ENCODE data around the gene HLA-E.

HLA-E gene

GRCh38 chr6:30489081-30490025 is at the start of gene HLA-E:
TSS of gene HLA-E (plus strand) at chr6:30489509. CDS start at chr6:30489532, 23 bp downstream.
- peak within 1 kb of the TSS; percentile 88 for H3K4me3 ChIP-seq (ENCODE audit: low read length)

DNA sequence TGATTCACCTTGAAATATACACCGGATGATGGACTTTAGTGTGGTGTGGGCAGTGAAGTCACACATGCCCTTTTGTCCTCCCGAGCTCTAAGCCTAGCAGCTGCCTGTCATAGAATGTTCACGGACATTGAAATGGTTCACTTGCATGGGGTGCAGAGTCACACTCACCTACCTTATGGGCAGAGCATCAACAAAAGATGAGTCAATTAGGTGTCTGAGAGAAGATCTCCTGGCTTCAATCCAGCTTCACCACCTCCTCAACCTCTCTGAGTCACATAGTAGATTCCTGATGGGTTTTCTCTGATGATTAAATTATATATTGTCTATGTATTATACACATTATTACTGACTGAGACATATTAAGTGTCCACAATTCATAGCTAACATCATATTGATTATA is 48.1 kb upstream of the HLA-E start:
- no peak for TF ChIP-seq ZNF274 (IDR thresholded peaks at IDR 0.05; ENCODE audit: low read depth, low read length)
- H3K4me3 ChIP-seq (ENCODE audit: low read length) = no peak overlapping the region

More at GRCh38 chr6:30489081-30490025, at the start of gene HLA-E:
- no peak for TF ChIP-seq ZNF274 (IDR thresholded peaks at IDR 0.05; ENCODE audit: low read depth, low read length)

DNA sequence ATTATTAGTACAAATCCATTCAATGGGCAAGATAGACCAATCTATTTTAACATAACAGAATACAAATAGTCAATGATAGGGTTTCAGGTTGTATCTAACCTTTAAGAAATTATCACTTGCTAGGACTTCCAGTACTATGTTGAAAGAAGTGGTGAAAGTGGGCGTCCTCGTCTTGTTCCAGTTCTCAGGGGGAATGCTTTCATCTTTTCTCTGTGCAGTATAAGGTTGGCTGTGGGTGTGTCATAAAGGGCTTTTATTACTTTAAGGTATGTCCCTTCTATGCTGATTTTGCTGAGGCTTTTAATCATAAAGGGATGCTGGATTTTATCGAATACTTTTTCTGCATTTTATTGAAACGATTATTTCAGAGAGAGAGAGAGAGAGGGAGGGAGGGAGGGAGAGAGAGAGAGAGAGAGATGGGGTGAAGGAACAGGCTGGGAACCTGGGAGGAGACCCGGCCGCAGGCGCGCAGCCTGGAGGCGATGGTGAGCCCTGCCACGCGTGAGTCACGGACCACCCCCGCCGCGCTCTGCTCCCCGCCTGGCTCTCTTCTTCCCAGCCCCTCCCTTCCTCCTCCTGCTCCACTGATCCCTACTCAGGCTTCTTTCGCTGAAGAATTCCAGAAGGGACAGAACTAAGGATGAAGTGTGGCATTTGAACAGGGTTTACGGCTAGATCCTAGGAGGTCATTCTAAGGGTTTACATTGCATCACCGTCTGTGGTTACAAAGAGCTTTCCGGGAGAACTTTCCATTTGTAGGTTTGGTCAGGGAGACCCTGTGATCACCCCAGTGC is 45.5 kb upstream of the HLA-E start:
- TF ChIP-seq ZNF274 (IDR thresholded peaks at IDR 0.05; ENCODE audit: low read depth, low read length) = no peak
- no peak overlapping the region for H3K4me3 ChIP-seq (ENCODE audit: low read length)

DNA sequence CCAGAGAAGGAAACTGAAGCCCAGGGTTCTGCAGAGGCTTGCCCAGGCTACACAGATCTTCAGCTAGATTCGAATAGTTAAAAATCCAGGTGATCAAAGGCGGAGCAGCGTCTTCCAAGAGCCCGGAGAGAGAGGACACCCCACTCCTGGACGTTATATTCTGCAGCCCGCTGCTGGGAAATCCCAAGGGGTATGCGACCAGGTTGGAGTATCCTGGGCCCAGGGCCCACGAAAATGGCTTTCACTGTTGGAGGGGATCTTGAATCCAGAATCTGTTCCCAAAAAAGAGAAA is 44.9 kb upstream of the HLA-E start:
- no peak overlapping the region for H3K4me3 ChIP-seq (ENCODE audit: low read length)
- no peak for TF ChIP-seq ZNF274 (IDR thresholded peaks at IDR 0.05; ENCODE audit: low read depth, low read length)

- TF ChIP-seq ZNF274 (IDR thresholded peaks at IDR 0.05; ENCODE audit: low read depth, low read length) = no peak
Observed at GRCh38 chr6:30446259-30446658, 43.0 kb upstream of the HLA-E start.

GRCh38 chr6:30447237-30447636 is 42.1 kb upstream of the HLA-E start:
- no peak for TF ChIP-seq ZNF274 (IDR thresholded peaks at IDR 0.05; ENCODE audit: low read depth, low read length)
- H3K4me3 ChIP-seq (ENCODE audit: low read length) = no peak overlapping the region

More at GRCh38 chr6:30446259-30446658, 43.0 kb upstream of the HLA-E start:
- H3K4me3 ChIP-seq (ENCODE audit: low read length) = no peak overlapping the region

- no peak overlapping the region for H3K4me3 ChIP-seq (ENCODE audit: low read length)
- TF ChIP-seq ZNF274 (IDR thresholded peaks at IDR 0.05; ENCODE audit: low read depth, low read length) = no peak
Observed at GRCh38 chr6:30450548-30450908, 38.8 kb upstream of the HLA-E start.

DNA sequence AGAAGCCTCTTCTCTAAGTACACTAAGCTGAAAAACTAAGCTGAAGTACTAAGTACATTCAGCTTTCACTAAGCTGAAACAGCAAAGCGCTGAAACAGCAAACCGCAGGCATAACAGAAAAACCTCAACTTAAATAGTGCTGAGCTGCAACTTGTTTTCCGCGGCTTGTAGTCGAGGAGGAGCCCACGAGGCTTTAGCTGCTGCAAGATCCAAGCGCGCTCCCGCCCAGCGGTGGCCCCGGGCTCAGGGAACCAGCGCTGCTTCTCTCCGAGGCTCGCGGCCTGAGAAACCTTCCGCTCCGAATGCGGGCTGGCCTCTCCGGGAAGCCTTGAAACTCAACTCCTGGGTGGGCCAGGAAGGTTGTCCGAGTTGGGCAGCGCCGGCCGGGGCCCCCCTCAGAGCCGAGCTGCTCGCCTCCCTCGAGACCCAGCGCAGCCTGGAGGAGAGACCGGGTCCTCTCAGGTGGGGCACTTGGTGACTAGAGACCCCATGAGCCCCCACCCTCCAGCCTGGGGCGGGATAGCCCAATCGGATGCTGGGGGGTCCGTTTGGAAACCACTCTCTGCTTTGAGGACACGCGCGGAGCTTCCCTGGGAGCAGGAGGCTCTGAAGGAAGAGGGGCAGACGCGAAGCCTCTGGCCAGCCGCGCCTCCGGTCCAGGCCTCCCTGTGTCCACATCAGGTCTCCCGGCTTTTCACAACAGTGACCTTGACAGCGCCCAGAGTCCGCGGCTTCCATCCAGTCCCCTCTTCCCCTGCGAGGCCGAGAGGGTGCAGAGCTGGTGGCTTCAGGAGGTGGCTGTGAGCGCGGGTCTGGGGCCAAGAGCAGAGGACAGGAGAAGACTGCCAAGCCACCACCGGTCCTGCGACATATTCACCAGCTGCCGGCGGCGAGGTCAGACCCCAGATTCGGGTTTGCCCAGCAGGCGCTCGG is 38.1 kb upstream of the HLA-E start:
- H3K4me3 ChIP-seq (ENCODE audit: low read length) = no peak overlapping the region
- TF ChIP-seq ZNF274 (IDR thresholded peaks at IDR 0.05; ENCODE audit: low read depth, low read length) = no peak

DNA sequence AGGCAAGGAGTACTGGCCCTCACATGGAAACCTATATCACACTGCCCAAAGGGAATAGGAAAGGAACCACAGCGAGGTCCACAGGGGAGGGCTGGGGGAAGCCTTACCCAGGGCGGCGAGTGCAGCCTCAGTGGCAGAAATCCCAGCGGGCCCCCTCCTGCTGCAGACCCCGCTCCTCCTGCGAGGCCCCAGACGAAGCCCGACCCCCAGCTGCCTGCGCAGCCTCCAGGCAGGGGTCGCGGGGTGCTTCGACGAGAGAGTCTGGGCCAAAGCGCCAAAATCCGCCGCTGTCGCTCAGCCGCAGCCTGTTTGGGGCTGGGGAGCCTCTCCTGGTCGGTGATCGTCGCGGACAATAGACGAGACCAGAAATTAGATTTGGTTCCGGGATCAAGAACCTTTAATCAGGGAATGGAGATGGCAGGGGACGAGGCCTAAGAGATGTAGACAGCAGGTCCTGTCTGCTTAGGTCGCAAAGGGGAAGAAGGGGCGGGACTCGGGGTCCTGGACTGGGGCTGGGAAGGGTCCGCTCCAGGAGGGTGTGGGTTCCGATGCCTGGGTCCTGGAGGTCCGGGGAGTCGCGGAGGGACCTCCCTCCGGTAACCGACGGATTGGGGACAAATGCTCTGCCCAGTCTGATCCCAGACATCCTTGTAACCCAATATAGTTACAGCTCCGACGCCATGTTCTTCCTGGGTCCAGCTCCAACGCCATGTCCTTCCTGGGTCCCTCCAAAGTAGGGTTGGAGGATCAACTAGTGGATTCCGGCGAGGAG is 36.4 kb upstream of the HLA-E start:
- no peak for TF ChIP-seq ZNF274 (IDR thresholded peaks at IDR 0.05; ENCODE audit: low read depth, low read length)
- H3K4me3 ChIP-seq (ENCODE audit: low read length) = no peak overlapping the region

GRCh38 chr6:30453508-30454116 is 35.7 kb upstream of the HLA-E start:
- TF ChIP-seq ZNF274 (IDR thresholded peaks at IDR 0.05; ENCODE audit: low read depth, low read length) = no peak
- H3K4me3 ChIP-seq (ENCODE audit: low read length) = no peak overlapping the region

DNA sequence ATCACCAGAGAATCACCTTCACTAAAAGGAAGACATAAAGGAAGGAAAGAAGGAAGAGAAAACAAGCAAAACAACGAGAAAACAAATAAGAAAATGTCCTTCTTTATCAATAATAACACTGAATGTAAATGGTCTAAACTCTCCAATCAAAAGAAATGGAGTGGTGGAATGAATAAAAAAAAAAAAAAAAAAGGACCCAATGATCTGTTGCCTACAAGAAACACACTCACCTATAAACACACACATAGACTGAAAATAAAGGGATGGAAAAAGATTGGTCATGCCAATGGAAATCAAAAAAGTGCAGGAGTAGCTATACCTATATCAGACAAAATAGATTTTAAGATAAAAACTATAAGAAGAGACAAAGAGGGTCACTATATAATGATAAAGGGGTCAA is 30.2 kb upstream of the HLA-E start:
- no peak overlapping the region for H3K4me3 ChIP-seq (ENCODE audit: low read length)
- TF ChIP-seq ZNF274 (IDR thresholded peaks at IDR 0.05; ENCODE audit: low read depth, low read length) = no peak

GRCh38 chr6:30461055-30461454 is 28.3 kb upstream of the HLA-E start:
- no peak for TF ChIP-seq ZNF274 (IDR thresholded peaks at IDR 0.05; ENCODE audit: low read depth, low read length)

GRCh38 chr6:30462482-30462881 is 26.8 kb upstream of the HLA-E start:
- TF ChIP-seq ZNF274 (IDR thresholded peaks at IDR 0.05; ENCODE audit: low read depth, low read length) = no peak

More at GRCh38 chr6:30461055-30461454, 28.3 kb upstream of the HLA-E start:
- H3K4me3 ChIP-seq (ENCODE audit: low read length) = no peak overlapping the region

More at GRCh38 chr6:30462482-30462881, 26.8 kb upstream of the HLA-E start:
- no peak overlapping the region for H3K4me3 ChIP-seq (ENCODE audit: low read length)
